Progenitor cell of endocrine pancreas (in vitro differentiated cells): Measurements from ENCODE around the gene ADSS1. TPM values are rescaled to one million over a fixed set of nuclear protein-coding genes. Genes with fewer than 3 reads are reported as not detected.
A peak's percentile ranks its signal among the peaks of the same experiment; 100 is the strongest.

Source experiments
- DNase-seq: peaks from one replicate; pipeline ENCODE4 v3.0.0; 2021; ENCODE audit warnings: low spot score; ENCODE audit not compliant: unreplicated experiment
- H3K27ac Mint-ChIP-seq: 2 replicates; pipeline ENCODE4 v1.8.0; 2021; ENCODE audit warnings: mild to moderate bottlenecking, moderate library complexity, mixed read lengths
- H3K27me3 Mint-ChIP-seq: 2 replicates; pipeline ENCODE4 v1.8.0; 2021; ENCODE audit warnings: mixed read lengths
- H3K36me3 Mint-ChIP-seq: 2 replicates; pipeline ENCODE4 v1.8.0; 2022; ENCODE audit warnings: mixed read lengths; ENCODE audit not compliant: insufficient read depth
- H3K4me1 Mint-ChIP-seq: 2 replicates; pipeline ENCODE4 v1.8.0; 2021; ENCODE audit warnings: low read depth, mixed read lengths
- H3K4me3 Mint-ChIP-seq: 2 replicates; pipeline ENCODE4 v1.8.0; 2021; ENCODE audit warnings: low read depth, mild to moderate bottlenecking, moderate library complexity, mixed read lengths
- H3K9me3 Mint-ChIP-seq: 2 replicates; pipeline ENCODE4 v1.8.0; 2021; ENCODE audit warnings: low read depth, mixed read lengths
- total RNA-seq: library from RNA; stranded (reverse); gene quantifications from 2 replicates; pipeline ENCODE4 v1.2.1, GENCODE V29; 2021
- TF ChIP-seq, protein P1 (sequence below): fragments of 200-600 bp; sonication (generic); IDR thresholded peaks from one replicate; pipeline ENCODE4 v1.5.0; 2021; ENCODE audit warnings: antibody characterized with exemption, mild to moderate bottlenecking; ENCODE audit not compliant: unreplicated experiment

ADSS1 gene
- total RNA-seq, 1 donor from 2014 or later: 8.9 TPM

DNA sequence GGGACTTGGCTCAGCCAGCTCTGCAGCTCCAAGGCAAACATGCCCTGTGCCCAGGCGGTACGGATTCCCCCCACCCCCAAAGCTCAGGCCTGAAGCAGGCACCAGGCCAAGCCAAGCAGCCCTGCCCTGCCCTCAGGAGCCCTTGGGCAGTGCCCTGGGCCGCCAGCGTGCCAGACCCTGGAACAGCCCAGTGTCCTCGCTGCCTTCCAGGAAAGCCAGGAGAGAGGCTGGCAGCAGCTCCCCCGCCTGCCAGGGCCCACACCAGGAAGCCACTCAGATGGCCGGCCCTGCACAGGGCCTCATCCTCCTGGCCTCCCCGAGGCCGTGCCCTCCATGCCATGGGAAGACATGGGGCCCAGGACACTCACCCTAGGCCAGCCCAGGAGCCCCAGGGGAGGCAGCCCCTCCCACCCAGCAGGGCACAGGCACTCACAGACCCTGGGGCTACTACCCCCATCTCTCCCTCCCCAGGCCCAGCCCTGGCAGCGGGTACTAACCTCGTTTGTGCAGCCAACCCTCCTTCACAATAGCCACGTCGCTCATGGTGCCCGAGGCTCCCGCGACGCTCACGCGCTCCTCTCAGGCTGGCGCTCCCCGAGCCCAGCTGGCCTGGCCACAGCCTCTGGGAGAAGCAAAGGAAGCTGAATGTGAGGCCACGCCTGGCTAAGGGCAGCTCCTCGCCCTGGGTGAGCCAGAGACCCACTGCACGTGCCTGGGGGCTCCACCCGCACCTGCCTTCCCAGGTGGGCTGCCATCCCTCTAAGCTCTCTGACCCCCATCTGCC, 68.3 kb downstream of the ADSS1 start:
- Mint-ChIP-seq H3K4me3 (no peak overlapping the region), H3K27me3 (no peaks in the 10 kb centered on the region), H3K9me3 (no peaks in the 10 kb centered on the region), H3K27ac (no peak overlapping the region), H3K36me3 (no peaks in the 10 kb centered on the region), H3K4me1 (peaks cover 23% of the 10 kb centered on the region)
- TF ChIP-seq, protein P1, sequence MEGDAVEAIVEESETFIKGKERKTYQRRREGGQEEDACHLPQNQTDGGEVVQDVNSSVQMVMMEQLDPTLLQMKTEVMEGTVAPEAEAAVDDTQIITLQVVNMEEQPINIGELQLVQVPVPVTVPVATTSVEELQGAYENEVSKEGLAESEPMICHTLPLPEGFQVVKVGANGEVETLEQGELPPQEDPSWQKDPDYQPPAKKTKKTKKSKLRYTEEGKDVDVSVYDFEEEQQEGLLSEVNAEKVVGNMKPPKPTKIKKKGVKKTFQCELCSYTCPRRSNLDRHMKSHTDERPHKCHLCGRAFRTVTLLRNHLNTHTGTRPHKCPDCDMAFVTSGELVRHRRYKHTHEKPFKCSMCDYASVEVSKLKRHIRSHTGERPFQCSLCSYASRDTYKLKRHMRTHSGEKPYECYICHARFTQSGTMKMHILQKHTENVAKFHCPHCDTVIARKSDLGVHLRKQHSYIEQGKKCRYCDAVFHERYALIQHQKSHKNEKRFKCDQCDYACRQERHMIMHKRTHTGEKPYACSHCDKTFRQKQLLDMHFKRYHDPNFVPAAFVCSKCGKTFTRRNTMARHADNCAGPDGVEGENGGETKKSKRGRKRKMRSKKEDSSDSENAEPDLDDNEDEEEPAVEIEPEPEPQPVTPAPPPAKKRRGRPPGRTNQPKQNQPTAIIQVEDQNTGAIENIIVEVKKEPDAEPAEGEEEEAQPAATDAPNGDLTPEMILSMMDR: no peak
- DNase-seq: no peak

DNA sequence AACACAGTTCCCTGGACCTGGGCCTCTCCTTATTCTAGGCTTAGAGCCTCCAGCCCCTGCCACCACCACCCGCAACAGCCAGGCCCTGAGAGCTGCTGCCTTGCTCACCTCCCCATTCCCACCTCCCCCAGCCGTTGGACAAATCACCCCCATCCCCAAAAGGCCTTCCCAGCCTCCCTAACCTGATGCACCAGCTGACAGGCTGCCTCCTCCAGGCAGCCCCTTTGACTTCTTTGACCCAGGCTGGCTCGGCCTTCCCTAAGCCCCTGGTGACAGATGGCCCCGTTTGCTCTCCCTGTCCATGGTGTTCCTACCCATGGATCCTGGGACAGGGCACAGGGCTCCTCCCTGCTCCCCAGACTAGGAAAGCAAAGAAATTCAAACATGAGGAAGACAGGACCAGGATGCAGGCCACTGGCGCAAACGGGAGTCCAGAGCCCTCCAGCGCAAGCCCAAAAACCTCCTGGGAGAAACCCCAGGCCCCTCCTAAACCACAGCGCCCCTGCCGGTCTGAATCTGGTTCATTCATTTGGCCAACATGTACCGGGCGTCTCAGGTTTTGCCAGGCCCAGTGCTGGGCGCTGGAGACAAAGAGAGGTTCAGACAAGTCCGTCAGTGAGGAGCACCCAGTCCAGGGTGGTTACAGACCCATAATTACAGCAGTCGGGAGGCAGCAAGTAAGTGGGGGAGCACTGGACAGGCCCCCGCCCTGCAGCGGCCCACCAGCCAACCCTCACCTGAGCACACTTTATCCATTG, 69.1 kb downstream of the ADSS1 start:
- DNase-seq: no peak
- Mint-ChIP-seq H3K9me3 (no peaks in the 10 kb centered on the region), H3K27me3 (no peaks in the 10 kb centered on the region), H3K27ac (peak overlapping the region; percentile 56), H3K4me1 (peaks cover 25% of the 10 kb centered on the region), H3K36me3 (no peaks in the 10 kb centered on the region), H3K4me3 (peak overlapping the region; percentile 82)
- TF ChIP-seq, protein P1: peak; percentile 31

DNA sequence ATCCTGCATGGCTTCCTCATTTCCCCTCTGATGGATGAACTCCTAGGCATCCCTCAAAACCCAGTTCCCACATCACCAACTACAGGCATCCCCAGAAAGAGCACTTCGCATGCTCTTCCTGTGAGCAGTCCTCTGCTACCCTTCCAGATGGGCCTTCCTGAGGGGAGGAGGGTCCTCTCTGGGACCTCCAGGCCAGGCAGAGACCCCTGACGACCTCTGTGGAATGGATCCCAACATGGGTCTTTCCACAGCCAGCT, 69.6 kb downstream of the ADSS1 start:
- no peak for DNase-seq
- Mint-ChIP-seq H3K4me1 (peaks cover 25% of the 10 kb centered on the region), H3K27ac (peak overlapping the region; percentile 56), H3K36me3 (no peaks in the 10 kb centered on the region), H3K4me3 (peak overlapping the region; percentile 82), H3K9me3 (no peaks in the 10 kb centered on the region), H3K27me3 (peaks cover 3% of the 10 kb centered on the region)
- TF ChIP-seq, protein P1: no peak

DNA sequence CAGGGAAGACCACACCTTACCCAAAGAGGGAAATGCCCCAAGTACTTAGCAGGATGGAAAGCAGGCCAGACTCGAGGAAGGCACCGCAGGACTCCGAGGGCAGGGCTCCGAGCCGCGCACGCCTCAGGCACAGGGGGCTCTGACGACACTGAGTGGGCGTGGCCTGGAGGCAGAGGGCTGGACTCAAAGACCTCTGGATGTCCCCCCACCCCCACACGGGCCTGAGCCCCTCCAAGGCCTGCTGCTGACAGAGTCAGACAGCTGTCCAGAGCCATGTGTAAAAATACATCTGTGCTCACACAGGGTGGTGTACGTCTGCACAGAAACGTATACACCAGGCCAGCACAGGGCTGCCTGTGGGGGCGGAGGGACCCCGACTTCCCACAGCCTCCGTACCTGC, 70.1 kb downstream of the ADSS1 start:
- Mint-ChIP-seq H3K27ac (peak overlapping the region; percentile 92), H3K4me1 (peaks cover 28% of the 10 kb centered on the region), H3K27me3 (peaks cover 8% of the 10 kb centered on the region), H3K9me3 (no peaks in the 10 kb centered on the region), H3K36me3 (no peaks in the 10 kb centered on the region), H3K4me3 (peak overlapping the region; percentile 82)
- TF ChIP-seq, protein P1: no peak
- DNase-seq: peak; percentile 34

DNA sequence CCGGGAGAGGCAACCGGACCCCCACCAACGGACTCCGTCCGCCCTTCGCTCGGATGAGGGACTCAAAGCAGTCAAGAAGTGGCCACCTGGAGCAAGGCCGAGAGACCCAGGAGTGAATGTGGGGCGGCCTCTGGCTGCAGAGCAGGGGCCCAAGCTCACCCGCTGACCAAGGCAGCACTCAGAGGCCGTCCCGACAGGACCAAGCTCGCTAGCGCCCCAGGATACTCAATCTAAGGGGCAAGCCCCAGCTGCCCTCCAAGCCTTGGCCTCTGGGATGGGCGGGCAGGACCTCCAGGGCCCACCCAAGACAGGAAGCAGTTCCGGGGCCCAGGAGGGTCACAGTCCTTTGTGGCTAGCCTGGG, 70.6 kb downstream of the ADSS1 start:
- peaks cover 33% of the 10 kb centered on the region for H3K4me1 Mint-ChIP-seq
- no peaks in the 10 kb centered on the region for H3K9me3 Mint-ChIP-seq
- H3K27me3 Mint-ChIP-seq: peaks cover 12% of the 10 kb centered on the region
- peak overlapping the region; percentile 92 for H3K27ac Mint-ChIP-seq
- DNase-seq: no peak
- H3K4me3 Mint-ChIP-seq: peak overlapping the region; percentile 82
- TF ChIP-seq, protein P1: no peak
- no peaks in the 10 kb centered on the region for H3K36me3 Mint-ChIP-seq
